Thymus (tissue), 11 donors: ENCODE data around the gene PIK3IP1. TPM values are rescaled to one million over a fixed set of nuclear protein-coding genes. Genes with fewer than 3 reads are reported as not detected.
"Not testable (repeated sequence)": the region's sequence is repeated elsewhere in the genome, so short reads cannot be mapped to it uniquely, and the experiment has no call there.

Experiments used
- DNase-seq, 9 donors: peaks; one replicate each; pipeline ENCODE4 v3.0.0-alpha.2; 2013; ENCODE audit warnings: low spot score in 9 of 9, low read depth in 6 of 9, missing footprints in 1 of 9
- H3K27ac ChIP-seq, 2 donors: one replicate each; pipeline ENCODE4 v1.5.1; 2013; ENCODE audit warnings: control low read depth in 1 of 2, low read depth in 1 of 2, low read length in 1 of 2, mild to moderate bottlenecking in 1 of 2, moderate library complexity in 1 of 2
- H3K27me3 ChIP-seq, 2 donors: one replicate each; pipeline ENCODE4 v1.5.1; 2013; ENCODE audit warnings: low read length in 1 of 2; ENCODE audit not compliant: control insufficient read depth in 2 of 2, insufficient read depth in 1 of 2
- H3K36me3 ChIP-seq, 2 donors: one replicate each; pipeline ENCODE4 v1.5.1; 2013; ENCODE audit warnings: low read length in 1 of 2, mild to moderate bottlenecking in 1 of 2, moderate library complexity in 1 of 2; ENCODE audit not compliant: control insufficient read depth in 2 of 2, insufficient read depth in 2 of 2
- H3K4me1 ChIP-seq, 2 donors: one replicate each; pipeline ENCODE4 v1.5.1; 2013; ENCODE audit warnings: low read length in 2 of 2; ENCODE audit not compliant: control insufficient read depth in 2 of 2, insufficient read depth in 2 of 2
- H3K4me3 ChIP-seq, 2 donors: one replicate each; pipeline ENCODE4 v1.5.1; 2013; ENCODE audit warnings: low read length in 2 of 2, control low read depth in 1 of 2, mild to moderate bottlenecking in 1 of 2
- H3K9me3 ChIP-seq, 2 donors: one replicate each; pipeline ENCODE4 v1.5.1; 2013; ENCODE audit warnings: low read length in 1 of 2, mild to moderate bottlenecking in 1 of 2; ENCODE audit not compliant: control insufficient read depth in 2 of 2, insufficient read depth in 1 of 2
- WGBS: extraction: QIAGEN DNeasy Blood & Tissue Kit; methylation state at CpG from one replicate; pipeline ENCODE4 v1.1.7; 2013; 5-methylcytosine and 5-hydroxymethylcytosine counted together
- polyA plus RNA-seq: library from polyadenylated mRNA; stranded (reverse); fragments of 200-250 nt; gene quantifications from one replicate; pipeline ENCODE4 v1.2.3, GENCODE V29; 2013
- total RNA-seq: library from RNA; stranded (reverse); fragments of 120-200 nt; gene quantifications from one replicate; pipeline ENCODE4 v1.2.4, GENCODE V29; 2013
- donor health status: healthy.

PIK3IP1 gene
- total and polyA plus RNA-seq, 2 donors, result 64.4 to 182 TPM

DNA sequence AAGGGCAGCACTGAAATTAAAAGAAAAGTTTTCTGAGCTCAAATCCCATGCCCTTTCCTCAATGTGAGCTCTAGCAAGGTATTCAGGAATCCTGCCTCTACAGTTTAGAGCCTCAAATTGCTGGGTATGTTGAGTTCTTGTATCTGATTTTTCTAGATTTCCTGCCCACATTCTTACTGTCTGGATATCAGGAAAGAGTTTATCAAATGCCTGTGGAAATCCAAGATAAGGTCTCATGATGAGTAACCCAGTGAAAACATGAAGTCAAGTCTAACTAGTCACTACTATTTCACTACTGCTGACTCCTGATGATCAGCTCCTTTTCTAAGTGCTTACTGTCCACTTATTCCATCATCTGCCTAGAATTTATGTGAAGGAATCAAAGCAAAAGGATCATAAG lies 50.4 kb downstream of the PIK3IP1 start:
- Histone ChIP-seq H3K4me3 (no peak overlapping the region), H3K9me3 (no peaks in the 10 kb centered on the region), H3K27me3 (no peaks in the 10 kb centered on the region), H3K4me1 (peaks cover 4 to 17% of the 10 kb centered on the region in 2 donors), H3K36me3 (peaks cover 10 to 11% of the 10 kb centered on the region in 2 donors), H3K27ac (no peak overlapping the region)
- DNase-seq, result no peak

DNA sequence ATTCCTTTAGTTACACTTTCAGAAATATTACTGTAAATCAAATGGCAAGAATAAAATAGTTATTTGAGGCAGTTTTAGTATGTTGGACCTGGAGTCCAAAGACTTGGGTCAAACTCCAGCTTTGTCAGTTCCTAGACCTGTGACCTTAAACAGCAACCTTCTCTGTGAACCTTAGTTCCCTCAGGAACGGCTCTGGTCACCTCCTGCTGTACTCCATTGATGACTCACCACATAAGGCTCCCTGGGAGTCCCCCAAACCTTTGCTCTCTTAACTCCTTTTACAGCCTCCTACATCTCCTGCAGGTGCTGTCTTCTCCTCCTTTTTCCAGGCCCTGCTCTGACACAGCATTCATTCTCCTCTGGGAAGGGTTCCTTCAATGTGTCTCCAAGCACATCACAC lies 51.1 kb downstream of the PIK3IP1 start:
- Histone ChIP-seq H3K4me1 (peaks cover 4 to 17% of the 10 kb centered on the region in 2 donors), H3K9me3 (no peaks in the 10 kb centered on the region), H3K27me3 (no peaks in the 10 kb centered on the region), H3K4me3 (no peak overlapping the region), H3K36me3 (peaks cover 8 to 10% of the 10 kb centered on the region in 2 donors), H3K27ac (no peak overlapping the region)
- 82% methylated on average over 1 of the region's 1 CpG for WGBS
- DNase-seq, result no peak

- H3K27me3 ChIP-seq, result no peaks in the 10 kb centered on the region
- no peak overlapping the region for H3K27ac ChIP-seq
- peaks cover 7 to 10% of the 10 kb centered on the region in 2 donors for H3K36me3 ChIP-seq
- H3K9me3 ChIP-seq, result no peaks in the 10 kb centered on the region
- H3K4me3 ChIP-seq, result no peak overlapping the region
- no peak for DNase-seq
- peaks cover 4 to 14% of the 10 kb centered on the region in 2 donors for H3K4me1 ChIP-seq
- 94% methylated on average over 6 of the region's 6 CpGs for WGBS
These were observed 52.4 kb downstream of the PIK3IP1 start for GRCh38 chr22:31239771-31240370.

- WGBS, result 94% methylated on average over 1 of the region's 1 CpG
- peaks cover 3 to 16% of the 10 kb centered on the region in 2 donors for H3K36me3 ChIP-seq
- H3K4me3 ChIP-seq, result no peak overlapping the region
- H3K4me1 ChIP-seq, result no peaks in the 10 kb centered on the region
- no peak for DNase-seq
- no peaks in the 10 kb centered on the region for H3K9me3 ChIP-seq
- H3K27me3 ChIP-seq, result no peaks in the 10 kb centered on the region
- H3K27ac ChIP-seq, result no peak overlapping the region
These were observed 54.2 kb downstream of the PIK3IP1 start for GRCh38 chr22:31238057-31238456.

DNA sequence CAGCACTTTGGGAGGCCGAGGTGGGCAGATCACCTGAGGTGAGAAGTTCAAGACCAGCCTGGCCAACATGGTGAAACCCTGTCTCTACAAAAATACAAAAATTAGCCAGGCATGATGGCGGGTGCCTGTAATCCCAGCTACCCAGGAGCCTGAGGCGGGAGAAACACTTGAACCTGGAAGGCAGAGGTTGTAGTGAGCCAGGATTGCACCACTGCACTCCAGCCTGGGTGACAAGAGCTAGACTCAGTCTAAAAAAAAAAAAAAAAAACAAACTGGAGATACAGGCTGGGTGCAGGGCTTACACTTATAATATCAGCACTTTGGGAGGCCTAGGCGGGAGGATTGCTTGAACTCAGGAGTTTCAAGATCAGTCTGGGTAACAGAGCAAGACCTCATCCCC lies 56.2 kb downstream of the PIK3IP1 start:
- WGBS, result 95% methylated on average over 4 of the region's 4 CpGs
- not testable (repeated sequence) for H3K9me3 ChIP-seq, H3K27me3 ChIP-seq, H3K4me1 ChIP-seq, H3K4me3 ChIP-seq, H3K27ac ChIP-seq, DNase-seq
- H3K36me3 ChIP-seq, result peaks cover 3 to 18% of the 10 kb centered on the region in 2 donors

GRCh38 chr22:31235081-31235480 lies 57.2 kb downstream of the PIK3IP1 start:
- Histone ChIP-seq H3K4me3 (no peak overlapping the region), H3K36me3 (peaks cover 3 to 20% of the 10 kb centered on the region in 2 donors), H3K27me3 (no peaks in the 10 kb centered on the region), H3K4me1 (peaks cover 0 to 11% of the 10 kb centered on the region in 2 donors), H3K27ac (no peak overlapping the region), H3K9me3 (no peaks in the 10 kb centered on the region)
- WGBS, result 76% methylated on average over 3 of the region's 3 CpGs
- DNase-seq, result no peak

DNA sequence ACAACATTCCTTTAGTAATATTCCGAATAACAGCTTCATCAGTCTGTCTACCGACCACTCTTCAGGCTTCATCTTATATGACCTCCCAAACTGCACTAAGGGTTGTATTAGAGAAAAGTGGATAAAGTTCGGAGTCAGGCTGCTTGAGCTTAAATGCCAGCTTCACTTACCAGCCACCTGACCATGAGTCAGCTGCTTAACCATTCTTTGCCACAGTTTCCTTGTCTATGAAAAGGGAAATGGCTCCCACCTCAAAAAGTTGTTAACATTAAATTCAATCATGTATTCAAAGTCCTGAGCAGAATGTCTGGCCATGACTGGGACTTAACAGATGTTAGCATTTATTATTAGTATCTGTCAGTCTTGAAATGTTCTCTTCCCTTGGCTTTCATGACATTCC lies 59.3 kb downstream of the PIK3IP1 start:
- no peaks in the 10 kb centered on the region for H3K9me3 ChIP-seq
- no peak overlapping the region for H3K4me3 ChIP-seq
- H3K4me1 ChIP-seq, result peaks cover 2 to 24% of the 10 kb centered on the region in 2 donors
- DNase-seq, result no peak
- 69% methylated on average over 3 of the region's 3 CpGs for WGBS
- peaks cover 0 to 20% of the 10 kb centered on the region in 2 donors for H3K36me3 ChIP-seq
- no peak overlapping the region for H3K27ac ChIP-seq
- H3K27me3 ChIP-seq, result no peaks in the 10 kb centered on the region

Other genes with a start within 250 kb of the PIK3IP1 start
- gene SMTN, start 211.2 kb downstream of the PIK3IP1 start, total RNA-seq, result 4.5 TPM
- 26.3 TPM for gene SMTN, start 211.2 kb downstream of the PIK3IP1 start, polyA plus RNA-seq
- 14.4 TPM for gene SELENOM, start 184.9 kb downstream of the PIK3IP1 start, total RNA-seq
- gene SELENOM, start 184.9 kb downstream of the PIK3IP1 start, polyA plus RNA-seq, result 122 TPM
- 0.47 TPM for gene INPP5J, start 169.5 kb downstream of the PIK3IP1 start, total RNA-seq
- gene INPP5J, start 169.5 kb downstream of the PIK3IP1 start, polyA plus RNA-seq, result 1.1 TPM
- 0.42 TPM for gene PLA2G3, start 152.0 kb downstream of the PIK3IP1 start, total RNA-seq
- 0.39 TPM for gene PLA2G3, start 152.0 kb downstream of the PIK3IP1 start, polyA plus RNA-seq
- 21.7 TPM for gene RNF185, start 132.3 kb downstream of the PIK3IP1 start, total RNA-seq
- 21.7 TPM for gene RNF185, start 132.3 kb downstream of the PIK3IP1 start, polyA plus RNA-seq
- gene LIMK2, start 80.2 kb downstream of the PIK3IP1 start, total RNA-seq, result 21.6 TPM
- 32.6 TPM for gene LIMK2, start 80.2 kb downstream of the PIK3IP1 start, polyA plus RNA-seq
- gene PATZ1, start 53.9 kb upstream of the PIK3IP1 start, total RNA-seq, result 25.2 TPM
- gene PATZ1, start 53.9 kb upstream of the PIK3IP1 start, polyA plus RNA-seq, result 33.4 TPM
- 64.2 TPM for gene DRG1, start 107.1 kb upstream of the PIK3IP1 start, total RNA-seq
- gene DRG1, start 107.1 kb upstream of the PIK3IP1 start, polyA plus RNA-seq, result 45.5 TPM
- 12.3 TPM for gene EIF4ENIF1, start 197.4 kb upstream of the PIK3IP1 start, total RNA-seq
- gene EIF4ENIF1, start 197.4 kb upstream of the PIK3IP1 start, polyA plus RNA-seq, result 12.1 TPM
- gene SFI1, start 204.0 kb upstream of the PIK3IP1 start, total RNA-seq, result 21.6 TPM
- 116 TPM for gene SFI1, start 204.0 kb upstream of the PIK3IP1 start, polyA plus RNA-seq